Esophagus mucosa (tissue), 1 donor: Measurements from ENCODE around the gene TAF1A. TPM values are rescaled to one million over a fixed set of nuclear protein-coding genes. Genes with fewer than 3 reads are reported as not detected.
"Not testable (repeated sequence)": the region's sequence is repeated elsewhere in the genome, so short reads cannot be mapped to it uniquely, and the experiment has no call there.

Experiments
- ATAC-seq: fragments of 200-7000 bp; cut with Tn5 transposase; one replicate; pipeline ENCODE4 v1.9.1; 2020
- total RNA-seq: library from RNA; stranded (reverse); gene quantifications from one replicate; pipeline ENCODE4 v1.2.4, GENCODE V29; 2023
- donor health status: DM: yes; HTN: yes; CAD: no.

Gene TAF1A
- total RNA-seq, result 4.8 TPM

GRCh38 chr1:222589462-222590302, at the start of gene TAF1A:
TSS of gene TAF1A (minus strand) at chr1:222589933.
- ATAC-seq, result peak; percentile 95

DNA sequence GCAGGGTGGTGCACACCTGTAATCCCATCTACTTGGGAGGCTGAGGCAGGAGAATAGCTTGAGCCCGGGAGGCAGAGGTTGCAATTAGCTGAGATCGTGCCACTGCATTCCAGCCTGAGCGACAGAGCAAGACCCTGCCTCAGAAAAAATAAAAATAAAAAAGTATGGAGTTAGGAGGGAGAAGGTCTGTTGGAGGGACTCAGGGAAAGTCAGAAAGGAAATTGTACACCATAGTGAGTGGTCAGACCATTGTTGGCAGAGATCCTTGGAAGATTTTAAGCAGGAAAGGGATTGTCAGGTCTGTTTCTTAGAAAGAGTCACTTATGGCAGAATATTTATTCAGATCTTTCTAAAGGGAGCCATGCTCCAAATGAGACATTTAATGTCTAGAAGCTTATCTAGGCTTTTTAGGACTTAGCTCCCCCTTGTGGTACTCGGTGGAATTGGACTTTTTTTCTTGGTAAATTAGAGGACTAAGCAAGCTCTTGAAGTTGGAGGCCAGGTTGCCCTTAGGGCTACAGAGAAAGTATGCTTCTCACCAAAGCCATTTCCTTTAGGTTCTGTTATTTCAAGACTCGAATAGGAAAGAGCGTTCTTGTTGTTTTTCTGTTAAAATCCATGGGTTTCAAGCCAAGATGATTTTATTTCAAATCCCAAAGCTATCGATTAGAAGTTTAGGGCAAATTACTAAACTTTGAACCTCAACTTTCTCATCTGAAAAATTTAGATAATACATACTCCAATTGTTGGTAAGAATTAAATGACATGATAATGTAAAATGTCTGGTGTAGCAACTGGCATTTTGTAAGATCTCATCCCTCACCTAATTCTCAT, 44.7 kb upstream of the TAF1A start:
- ATAC-seq, result peak; percentile 78

DNA sequence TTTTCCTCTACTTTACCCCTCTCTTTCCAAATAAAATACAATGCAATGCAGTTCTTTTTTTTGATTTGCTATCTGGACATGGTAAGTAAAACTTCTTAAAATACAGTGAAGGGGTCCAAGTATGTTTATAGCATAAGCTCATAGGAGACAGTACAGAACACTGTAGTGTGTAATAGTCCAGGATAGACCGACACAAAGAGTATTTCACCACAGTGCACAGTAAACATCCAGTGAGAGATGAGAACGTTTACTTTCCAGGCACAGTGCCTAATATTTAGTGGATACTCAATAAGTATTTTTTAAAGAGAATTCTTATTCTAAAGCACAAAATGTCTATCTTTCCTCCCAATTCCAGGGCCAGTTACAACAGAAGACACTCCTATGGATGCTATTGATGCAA, 43.0 kb upstream of the TAF1A start:
- ATAC-seq, result no peak

DNA sequence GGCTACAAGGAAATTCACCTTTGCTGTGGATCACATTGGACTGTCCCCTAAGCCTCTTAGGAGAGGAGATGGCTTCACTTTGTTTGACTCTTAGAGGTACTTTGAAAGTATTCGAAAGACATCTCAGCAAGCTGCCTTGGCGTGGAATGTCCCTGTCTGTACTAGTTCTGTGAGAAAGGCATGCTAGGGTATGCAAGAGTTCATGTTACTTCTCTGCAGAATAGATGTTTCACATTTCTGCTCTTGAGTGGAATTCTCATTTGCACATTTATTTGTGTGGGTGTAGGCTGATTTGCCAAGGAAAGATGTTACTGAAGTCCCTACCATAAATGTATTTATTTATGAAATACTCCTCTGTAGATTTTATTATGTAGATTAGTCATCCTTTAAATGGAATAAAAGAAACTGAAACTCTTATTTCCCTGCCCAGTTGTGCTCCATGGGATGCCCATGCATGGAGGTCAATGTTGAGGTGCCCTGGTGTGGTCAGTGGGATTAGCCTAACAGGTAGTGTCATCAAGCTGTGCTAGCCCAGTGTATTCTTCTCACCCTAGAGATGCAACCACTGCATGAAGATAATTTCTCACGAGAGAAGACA, 42.0 kb upstream of the TAF1A start:
- ATAC-seq, result no peak

GRCh38 chr1:222629921-222630535, 40.3 kb upstream of the TAF1A start:
- ATAC-seq, result no peak

GRCh38 chr1:222627232-222627631, 37.5 kb upstream of the TAF1A start:
- ATAC-seq, result no peak

- ATAC-seq, result no peak
Observed at GRCh38 chr1:222624214-222624613, 34.5 kb upstream of the TAF1A start.

GRCh38 chr1:222623458-222623857, 33.7 kb upstream of the TAF1A start:
- no peak for ATAC-seq

DNA sequence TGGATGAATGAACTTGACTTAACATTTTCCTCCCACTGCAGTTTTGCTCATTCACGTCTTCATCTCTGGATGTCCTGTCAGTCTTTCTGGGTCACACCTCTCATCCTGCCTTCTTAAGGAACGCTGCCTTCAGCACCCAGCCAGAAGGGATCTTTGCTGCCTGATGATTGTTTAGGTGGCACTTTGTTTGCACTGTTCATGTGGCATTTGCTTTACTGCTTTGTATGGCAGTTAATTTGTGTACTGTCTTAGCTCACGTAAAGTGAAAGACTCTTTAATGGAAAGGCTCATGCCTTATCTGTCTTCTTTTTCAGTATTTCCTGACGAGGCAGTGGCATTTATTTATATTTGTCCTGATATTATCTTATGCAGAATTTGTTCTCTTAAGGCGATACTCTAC, 33.0 kb upstream of the TAF1A start:
- no peak for ATAC-seq

DNA sequence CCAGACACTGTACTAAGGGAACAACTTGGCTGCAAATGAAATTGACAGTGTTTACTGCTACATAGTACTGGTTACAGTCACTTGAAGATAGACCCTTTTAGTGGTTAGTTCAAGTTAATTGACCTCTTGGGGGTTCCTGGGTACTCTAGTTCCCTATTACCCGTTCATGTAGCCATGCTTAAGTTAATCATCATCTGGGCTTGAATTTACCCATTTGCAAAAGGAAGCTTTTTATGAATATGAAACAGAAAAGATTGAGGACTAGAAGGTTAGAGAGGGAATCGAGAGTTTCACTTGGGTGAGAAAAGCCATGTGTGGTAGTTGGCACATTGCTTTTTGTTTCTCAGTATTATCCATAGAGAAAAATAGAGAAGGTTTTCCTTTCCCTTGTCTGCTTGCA, 30.8 kb upstream of the TAF1A start:
- no peak for ATAC-seq

GRCh38 chr1:222618880-222619596, 29.3 kb upstream of the TAF1A start:
- ATAC-seq, result no peak

DNA sequence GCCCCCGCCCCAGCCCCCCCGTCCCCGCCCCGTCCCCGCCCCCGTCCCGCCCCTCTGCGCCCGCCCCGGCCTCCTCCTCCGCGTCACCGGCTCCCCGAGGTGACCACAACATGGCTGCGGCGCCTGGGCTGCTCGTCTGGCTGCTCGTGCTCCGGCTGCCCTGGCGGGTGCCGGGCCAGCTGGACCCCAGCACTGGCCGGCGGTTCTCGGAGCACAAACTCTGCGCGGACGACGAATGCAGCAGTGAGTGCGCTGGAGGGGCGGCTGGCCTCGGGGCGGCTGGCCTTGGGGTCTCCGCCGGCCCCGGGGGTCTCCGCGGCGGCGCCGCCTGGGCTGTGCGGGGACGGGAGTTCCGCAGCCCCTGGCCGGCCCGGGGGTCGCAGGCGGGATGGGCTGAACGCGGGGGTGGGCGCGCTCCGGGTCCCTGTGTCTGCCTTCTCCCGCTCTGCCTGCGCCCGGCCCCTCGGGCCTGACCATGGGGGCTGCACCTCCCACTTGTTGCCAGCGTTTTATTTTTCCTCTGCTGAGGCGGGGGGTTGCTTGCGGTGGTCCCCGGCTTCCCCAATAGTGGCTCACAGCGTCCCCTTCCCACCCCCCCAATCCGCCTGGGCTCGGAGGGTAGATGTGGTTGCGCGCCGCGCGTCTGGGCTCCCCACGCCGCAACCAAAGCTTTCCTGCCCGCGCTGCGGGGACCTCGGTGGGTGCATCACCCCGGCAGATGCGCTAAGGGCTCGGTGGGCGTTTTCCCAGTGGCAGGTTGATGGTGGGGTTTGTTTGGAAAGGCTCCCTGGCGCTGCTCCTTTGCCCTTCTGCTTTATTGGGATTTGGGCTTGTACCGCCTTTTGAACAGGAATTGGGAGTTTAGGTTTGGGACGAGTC, 28.5 kb upstream of the TAF1A start, which contains the start of gene MIA3:
TSS of gene MIA3 (plus strand) at position 97 of the 879 bp plus-strand sequence. CDS start at position 111, 14 bp downstream.
- peak; percentile 88 for ATAC-seq

DNA sequence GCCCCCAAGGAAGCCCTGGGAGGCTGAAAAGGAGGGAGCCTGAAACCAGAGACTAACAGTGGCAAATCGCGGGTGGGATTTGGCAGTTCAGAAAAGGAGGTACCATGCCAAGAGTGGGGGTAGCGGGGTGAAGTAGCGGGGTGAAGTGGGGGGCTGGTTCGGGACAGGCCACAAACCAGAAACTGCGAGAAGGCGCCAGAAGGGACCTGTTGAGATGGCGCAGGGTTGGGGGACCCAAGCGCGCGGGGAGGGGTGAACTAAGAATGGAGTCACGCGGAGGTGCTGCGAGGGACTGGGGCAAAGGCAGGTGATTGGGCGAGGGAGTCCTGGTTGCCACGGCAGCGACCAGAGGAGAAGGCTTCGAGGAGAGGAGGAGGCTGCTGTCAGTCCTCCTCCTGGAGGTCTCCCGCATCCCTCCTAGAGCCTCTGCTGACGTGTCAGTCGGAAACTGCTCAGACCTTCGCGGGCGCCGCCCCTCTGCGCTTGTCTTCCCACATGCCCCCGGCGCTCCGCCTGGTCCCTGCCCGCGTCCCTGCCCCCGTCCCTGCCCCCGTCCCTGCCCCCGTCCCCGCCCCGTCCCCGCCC, 27.7 kb upstream of the TAF1A start:
- ATAC-seq, result peak; percentile 90

- ATAC-seq, result no peak
Observed at GRCh38 chr1:222616525-222616924, 26.8 kb upstream of the TAF1A start.

DNA sequence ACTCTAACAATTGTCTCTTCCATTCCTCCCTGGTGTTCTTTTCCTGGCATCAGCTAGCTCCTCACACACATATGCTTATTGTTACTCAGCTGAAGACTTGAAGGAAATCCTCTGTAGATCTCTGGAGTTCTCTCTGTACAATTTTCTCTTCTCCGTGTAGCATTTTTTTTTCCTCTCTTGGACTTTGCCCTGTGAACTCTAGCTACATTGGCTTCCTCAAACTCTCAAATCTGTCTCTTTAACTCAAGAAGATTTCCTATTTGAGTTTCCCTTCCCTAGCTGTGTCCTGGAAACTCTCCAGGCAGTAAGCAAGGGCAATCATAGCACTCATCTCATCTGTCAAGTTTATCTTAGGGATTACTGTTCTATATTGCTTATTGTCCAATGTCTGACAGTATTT, 23.9 kb upstream of the TAF1A start:
- ATAC-seq, result no peak

GRCh38 chr1:222610728-222611127, 21.0 kb upstream of the TAF1A start:
- ATAC-seq, result no peak

GRCh38 chr1:222609111-222609510, 19.4 kb upstream of the TAF1A start:
- not testable (repeated sequence) for ATAC-seq

- ATAC-seq, result no peak
Observed at GRCh38 chr1:222606757-222607156, 17.0 kb upstream of the TAF1A start.

DNA sequence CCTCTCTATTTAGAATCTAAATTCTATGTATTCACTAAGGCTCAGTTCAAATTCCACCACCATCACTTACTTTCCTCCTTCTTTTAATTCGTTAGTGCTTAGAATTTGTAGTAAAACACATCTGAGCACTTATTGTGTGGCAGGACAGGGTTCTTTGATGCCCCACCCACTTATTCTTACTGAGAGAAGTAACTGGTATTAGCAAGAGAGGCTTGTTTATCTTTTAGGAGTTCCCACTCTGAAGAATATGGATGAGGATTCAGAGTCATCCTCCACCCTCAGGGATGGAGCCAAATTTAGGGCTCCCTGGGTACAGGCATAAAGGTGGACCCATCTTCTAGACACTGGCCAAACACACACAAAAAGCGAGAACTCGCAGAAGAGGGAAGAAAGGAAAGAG, 11.5 kb upstream of the TAF1A start:
- ATAC-seq, result no peak

GRCh38 chr1:222600281-222600680, 10.5 kb upstream of the TAF1A start:
- no peak for ATAC-seq

GRCh38 chr1:222596696-222597095, 7.0 kb upstream of the TAF1A start:
- no peak for ATAC-seq
